ENCODE data around the gene STK25. TPM values are rescaled to one million over a fixed set of nuclear protein-coding genes. Genes with fewer than 3 reads are reported as not detected.

Gene STK25
- total RNA-seq, 1 donor from 2014 or later, result 192 TPM

DNA sequence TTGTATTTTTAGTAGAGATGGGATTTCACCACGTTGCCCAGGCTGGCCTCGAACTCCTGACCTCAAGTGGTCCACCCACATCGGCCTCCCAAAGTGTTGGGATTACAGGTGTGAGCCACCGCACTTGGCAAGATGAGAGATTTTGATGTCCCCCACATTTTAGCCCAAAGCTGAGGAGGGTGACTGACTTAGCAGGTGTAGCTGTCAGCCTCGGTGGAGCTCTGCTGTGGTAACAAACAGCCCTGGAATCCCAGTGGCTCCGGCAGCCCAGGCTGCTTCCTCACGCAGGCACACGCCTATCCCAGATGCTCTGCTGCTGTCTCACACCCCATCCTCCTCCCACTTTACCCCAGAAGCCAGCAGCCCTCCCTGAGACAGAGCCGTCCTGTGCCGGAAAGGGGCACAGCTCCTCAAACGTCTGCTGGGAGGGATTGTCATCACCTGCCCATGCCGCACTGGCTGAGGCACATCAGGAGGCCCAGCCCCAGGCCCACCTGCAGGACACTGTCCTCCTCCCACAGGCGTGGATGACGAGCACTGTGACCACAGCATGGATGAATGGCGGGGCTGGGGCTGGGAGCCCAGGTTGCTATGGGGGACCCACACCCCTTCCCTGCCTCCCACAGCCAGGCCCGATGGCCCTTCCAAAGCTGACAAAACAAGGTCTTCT lies 39.5 kb upstream of the STK25 start:
- TF ChIP-seq, protein P1, sequence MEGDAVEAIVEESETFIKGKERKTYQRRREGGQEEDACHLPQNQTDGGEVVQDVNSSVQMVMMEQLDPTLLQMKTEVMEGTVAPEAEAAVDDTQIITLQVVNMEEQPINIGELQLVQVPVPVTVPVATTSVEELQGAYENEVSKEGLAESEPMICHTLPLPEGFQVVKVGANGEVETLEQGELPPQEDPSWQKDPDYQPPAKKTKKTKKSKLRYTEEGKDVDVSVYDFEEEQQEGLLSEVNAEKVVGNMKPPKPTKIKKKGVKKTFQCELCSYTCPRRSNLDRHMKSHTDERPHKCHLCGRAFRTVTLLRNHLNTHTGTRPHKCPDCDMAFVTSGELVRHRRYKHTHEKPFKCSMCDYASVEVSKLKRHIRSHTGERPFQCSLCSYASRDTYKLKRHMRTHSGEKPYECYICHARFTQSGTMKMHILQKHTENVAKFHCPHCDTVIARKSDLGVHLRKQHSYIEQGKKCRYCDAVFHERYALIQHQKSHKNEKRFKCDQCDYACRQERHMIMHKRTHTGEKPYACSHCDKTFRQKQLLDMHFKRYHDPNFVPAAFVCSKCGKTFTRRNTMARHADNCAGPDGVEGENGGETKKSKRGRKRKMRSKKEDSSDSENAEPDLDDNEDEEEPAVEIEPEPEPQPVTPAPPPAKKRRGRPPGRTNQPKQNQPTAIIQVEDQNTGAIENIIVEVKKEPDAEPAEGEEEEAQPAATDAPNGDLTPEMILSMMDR (IDR thresholded peaks at IDR 0.05; ENCODE audit: unreplicated experiment), result no peak
- H3K27ac Mint-ChIP-seq, result no peak overlapping the region
- peaks cover 6% of the 10 kb centered on the region for H3K27me3 Mint-ChIP-seq (ENCODE audit: low read depth)
- H3K36me3 Mint-ChIP-seq, result no peaks in the 10 kb centered on the region
- no peak for DNase-seq (ENCODE audit: low spot score in 2 of 2, unreplicated experiment in 2 of 2)
- no peak overlapping the region for H3K4me3 Mint-ChIP-seq
- no peaks in the 10 kb centered on the region for H3K9me3 Mint-ChIP-seq
- peaks cover 15% of the 10 kb centered on the region for H3K4me1 Mint-ChIP-seq

DNA sequence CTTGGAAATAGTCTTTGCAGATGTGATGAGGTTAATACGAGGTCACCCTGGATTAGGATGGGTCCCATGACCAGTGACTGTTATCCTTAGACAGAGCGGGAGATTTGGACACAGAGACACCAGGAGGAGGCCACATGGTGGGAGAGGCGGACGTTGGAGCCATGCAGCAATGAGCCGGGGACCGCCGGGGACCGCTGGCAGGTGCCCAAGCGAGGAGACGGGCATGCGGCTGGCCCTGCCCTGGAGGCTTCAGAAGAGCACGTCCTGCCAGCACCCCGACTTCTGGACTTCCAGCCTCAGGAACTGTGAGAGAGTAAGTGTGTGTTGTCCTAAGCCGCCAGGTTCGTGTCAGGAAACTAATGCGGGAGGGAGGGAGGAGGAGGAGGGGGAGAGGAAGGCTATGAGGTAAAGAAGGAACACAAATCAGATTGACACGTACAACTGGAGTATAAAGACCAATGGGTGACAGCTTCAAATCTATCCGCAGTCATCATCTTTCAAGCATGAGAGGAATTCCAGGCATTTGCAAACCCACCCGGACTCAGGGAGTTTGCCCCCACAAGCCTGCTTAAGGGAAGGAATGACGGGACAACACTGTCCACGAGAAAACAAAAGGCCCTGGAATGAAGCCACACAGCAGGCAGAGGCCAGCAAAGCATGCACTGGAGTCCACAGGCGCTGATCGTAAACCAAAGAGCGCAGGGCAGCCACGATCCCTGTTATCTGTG lies 38.6 kb upstream of the STK25 start:
- no peak for DNase-seq (ENCODE audit: low spot score in 2 of 2, unreplicated experiment in 2 of 2)
- Mint-ChIP-seq H3K27me3 (ENCODE audit: low read depth) (peaks cover 14% of the 10 kb centered on the region), H3K9me3 (no peaks in the 10 kb centered on the region), H3K4me3 (no peak overlapping the region), H3K27ac (no peak overlapping the region), H3K4me1 (peaks cover 8% of the 10 kb centered on the region), H3K36me3 (no peaks in the 10 kb centered on the region)
- TF ChIP-seq, protein P1 (IDR thresholded peaks at IDR 0.05; ENCODE audit: unreplicated experiment), result no peak

DNA sequence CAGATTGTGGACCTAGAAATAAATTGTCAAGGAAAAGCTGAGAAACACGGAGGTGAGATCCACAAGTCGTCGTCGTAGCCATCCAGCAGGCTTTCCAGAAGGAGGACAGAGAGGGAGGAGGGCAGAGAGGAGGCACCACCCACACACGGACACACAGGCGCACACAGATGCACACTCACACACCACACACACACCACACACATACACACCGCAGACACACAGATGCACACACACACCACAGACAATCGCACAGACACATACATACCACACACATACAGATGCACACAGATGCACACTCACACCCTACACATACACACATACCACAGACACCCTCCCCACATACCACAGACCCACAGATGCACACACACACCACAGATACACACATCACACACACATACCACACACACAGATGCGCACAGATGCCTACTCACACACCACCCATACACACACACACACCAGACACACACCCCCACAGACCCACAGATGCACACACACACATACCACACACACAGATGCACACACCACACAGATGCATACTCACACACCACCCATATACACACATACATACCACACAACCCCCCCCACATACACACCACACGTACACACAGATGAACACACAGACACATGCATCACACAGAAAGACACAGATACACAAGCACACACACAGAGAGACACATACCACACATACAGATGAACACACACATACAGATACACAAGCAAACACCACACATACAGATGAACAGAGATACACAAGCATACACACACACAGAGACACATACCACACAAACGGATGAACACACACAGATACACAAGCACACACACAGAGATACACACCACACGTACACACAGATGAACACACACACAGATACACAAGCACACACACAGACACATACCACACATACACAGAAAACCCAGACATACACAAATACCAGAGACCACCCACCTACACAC lies 37.4 kb upstream of the STK25 start:
- no peaks in the 10 kb centered on the region for H3K9me3 Mint-ChIP-seq
- H3K36me3 Mint-ChIP-seq, result no peaks in the 10 kb centered on the region
- DNase-seq (ENCODE audit: low spot score in 2 of 2, unreplicated experiment in 2 of 2), result no peak
- H3K27me3 Mint-ChIP-seq (ENCODE audit: low read depth), result peaks cover 14% of the 10 kb centered on the region
- H3K4me1 Mint-ChIP-seq, result no peaks in the 10 kb centered on the region
- no peak overlapping the region for H3K27ac Mint-ChIP-seq
- H3K4me3 Mint-ChIP-seq, result no peak overlapping the region
- TF ChIP-seq, protein P1 (IDR thresholded peaks at IDR 0.05; ENCODE audit: unreplicated experiment), result no peak

DNA sequence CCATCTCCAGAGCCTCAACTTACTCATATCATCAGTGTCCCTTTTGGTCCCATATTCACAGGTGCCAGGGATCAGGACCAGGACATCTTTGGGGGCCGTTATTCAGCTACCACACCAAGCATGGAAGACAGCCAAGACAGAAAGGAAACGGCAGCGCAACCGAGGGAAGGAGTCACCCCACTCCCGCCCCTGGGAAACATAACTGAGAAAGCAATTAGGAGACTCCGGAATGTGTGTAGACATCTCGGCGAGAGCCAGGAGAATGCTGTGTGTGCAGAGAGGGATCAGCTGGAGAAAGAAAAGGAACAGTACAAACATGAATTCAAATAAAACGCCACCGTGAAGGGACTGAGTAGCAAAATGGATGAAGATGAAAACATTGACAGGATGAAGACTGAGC lies 36.7 kb upstream of the STK25 start:
- H3K27me3 Mint-ChIP-seq (ENCODE audit: low read depth), result peaks cover 18% of the 10 kb centered on the region
- no peak overlapping the region for H3K4me3 Mint-ChIP-seq
- no peaks in the 10 kb centered on the region for H3K9me3 Mint-ChIP-seq
- no peak for DNase-seq (ENCODE audit: low spot score in 2 of 2, unreplicated experiment in 2 of 2)
- H3K27ac Mint-ChIP-seq, result no peak overlapping the region
- TF ChIP-seq, protein P1 (IDR thresholded peaks at IDR 0.05; ENCODE audit: unreplicated experiment), result no peak
- no peaks in the 10 kb centered on the region for H3K36me3 Mint-ChIP-seq
- H3K4me1 Mint-ChIP-seq, result peaks cover 4% of the 10 kb centered on the region

- H3K4me3 Mint-ChIP-seq, result no peak overlapping the region
- no peaks in the 10 kb centered on the region for H3K36me3 Mint-ChIP-seq
- no peak for DNase-seq (ENCODE audit: low spot score in 2 of 2, unreplicated experiment in 2 of 2)
- TF ChIP-seq, protein P1 (IDR thresholded peaks at IDR 0.05; ENCODE audit: unreplicated experiment), result no peak
- H3K9me3 Mint-ChIP-seq, result no peaks in the 10 kb centered on the region
- H3K27me3 Mint-ChIP-seq (ENCODE audit: low read depth), result peaks cover 20% of the 10 kb centered on the region
- peaks cover 4% of the 10 kb centered on the region for H3K4me1 Mint-ChIP-seq
- no peak overlapping the region for H3K27ac Mint-ChIP-seq
Observed at GRCh38 chr2:241542278-241542605, 33.9 kb upstream of the STK25 start.
